Limb (tissue), 2 donors: ENCODE results near the gene GRIK2.

Experiments
- DNase-seq, 2 donors: peaks; one replicate each; pipeline ENCODE4 v3.0.0-alpha.2; 2016; ENCODE audit errors: extremely low spot score in 2 of 2

The GRIK2 gene

GRCh38 chr6:101779051-101779844, 385.7 kb downstream of the GRIK2 start:
- no peak for DNase-seq

GRCh38 chr6:101783287-101783686, 389.8 kb downstream of the GRIK2 start:
- no peak for DNase-seq

GRCh38 chr6:101784094-101784493, 390.6 kb downstream of the GRIK2 start:
- DNase-seq: no peak

- DNase-seq: no peak
Measured at GRCh38 chr6:101799531-101799930, 406.0 kb downstream of the GRIK2 start.

DNA sequence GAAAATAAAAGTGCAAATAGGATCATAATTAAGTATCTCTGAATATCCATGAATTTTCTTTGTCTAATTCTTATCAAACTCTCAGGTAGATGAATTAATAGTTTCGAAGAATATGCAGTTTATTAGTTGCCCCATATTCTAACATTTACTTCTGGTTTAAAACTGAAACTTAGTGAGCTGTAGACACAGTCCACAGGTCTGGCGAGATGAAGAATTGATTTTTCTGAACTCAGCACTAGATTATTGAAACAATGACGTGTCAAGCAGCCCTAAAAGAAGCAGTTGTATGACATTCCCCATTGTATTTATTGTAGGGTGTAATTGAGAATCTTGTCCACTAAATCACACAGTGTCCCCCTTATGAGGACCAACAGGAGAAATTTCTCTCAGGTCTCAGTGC, 407.1 kb downstream of the GRIK2 start:
- DNase-seq: no peak

DNA sequence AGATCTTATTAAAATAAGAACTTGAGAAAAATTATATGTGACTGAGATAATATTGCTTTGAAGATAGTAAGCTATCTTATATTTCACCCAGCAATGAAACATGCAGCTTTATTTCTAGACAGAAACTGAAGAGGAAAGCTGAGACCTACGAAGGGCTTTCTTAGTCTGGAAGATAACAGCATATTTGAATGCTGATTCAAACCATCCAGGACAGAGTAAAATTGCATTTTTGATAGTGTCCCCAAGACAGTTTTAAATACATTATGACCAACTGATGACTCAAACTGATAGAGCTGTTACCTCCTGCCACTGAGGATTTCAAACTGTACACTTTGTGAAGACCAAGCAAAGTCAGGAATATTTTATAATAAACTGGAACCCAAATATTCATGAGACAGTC, 409.6 kb downstream of the GRIK2 start:
- no peak for DNase-seq

DNA sequence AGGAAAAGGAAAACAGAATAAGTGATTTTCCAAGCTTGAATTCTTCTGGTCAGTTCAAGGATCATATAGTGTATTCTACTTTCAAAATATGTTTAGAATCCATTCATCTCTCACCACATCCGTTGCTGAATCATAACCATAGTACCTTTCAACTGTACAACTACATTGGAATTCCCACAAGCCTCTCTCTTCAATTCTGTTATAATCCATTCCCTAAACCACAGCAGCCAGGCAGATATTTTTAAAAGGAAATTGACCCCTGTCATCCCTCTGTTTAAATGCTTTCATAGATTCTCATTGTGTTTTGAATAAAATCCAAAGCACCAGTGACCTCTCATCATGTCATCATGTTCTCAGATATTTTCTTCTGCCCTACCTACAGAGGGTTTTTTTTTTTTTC, 412.7 kb downstream of the GRIK2 start:
- no peak for DNase-seq

DNA sequence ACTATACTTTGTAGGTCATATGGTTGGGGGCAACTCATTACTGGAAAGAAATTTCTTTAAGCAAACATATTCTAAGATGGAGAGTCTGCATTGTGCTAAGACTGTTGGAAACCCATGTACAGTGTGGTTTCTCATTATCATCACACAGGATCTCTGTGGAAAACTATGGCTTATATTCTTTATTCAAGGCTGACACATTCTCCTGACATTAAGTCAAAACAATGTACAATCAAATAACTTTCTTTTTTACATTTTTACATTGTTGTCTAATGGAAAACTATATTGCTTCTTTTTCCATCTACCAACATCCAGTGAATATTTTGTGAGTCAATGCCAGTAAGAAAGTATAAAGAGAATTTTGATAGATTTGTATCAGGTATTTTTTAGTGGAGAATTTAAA, 417.6 kb downstream of the GRIK2 start:
- DNase-seq: no peak

- no peak for DNase-seq
Measured at GRCh38 chr6:101816716-101817115, 423.2 kb downstream of the GRIK2 start.

DNA sequence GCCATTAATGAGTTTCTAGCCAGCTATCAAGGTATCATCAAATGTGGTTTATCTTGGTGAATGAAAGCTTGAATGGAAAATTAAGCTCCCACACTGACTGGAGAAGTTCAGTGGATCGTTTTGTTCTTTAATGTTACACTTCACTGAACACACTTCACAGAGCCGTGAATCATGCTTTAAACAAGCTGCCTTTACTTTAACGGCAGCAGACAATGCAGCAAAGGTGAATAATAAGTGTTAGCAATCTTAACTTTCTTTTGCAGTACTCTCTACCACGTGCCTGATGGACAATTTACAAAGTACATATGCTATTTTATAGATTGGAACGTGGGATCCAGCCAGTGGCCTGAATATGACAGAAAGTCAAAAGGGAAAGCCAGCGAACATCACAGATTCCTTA, 424.5 kb downstream of the GRIK2 start:
- DNase-seq: no peak

DNA sequence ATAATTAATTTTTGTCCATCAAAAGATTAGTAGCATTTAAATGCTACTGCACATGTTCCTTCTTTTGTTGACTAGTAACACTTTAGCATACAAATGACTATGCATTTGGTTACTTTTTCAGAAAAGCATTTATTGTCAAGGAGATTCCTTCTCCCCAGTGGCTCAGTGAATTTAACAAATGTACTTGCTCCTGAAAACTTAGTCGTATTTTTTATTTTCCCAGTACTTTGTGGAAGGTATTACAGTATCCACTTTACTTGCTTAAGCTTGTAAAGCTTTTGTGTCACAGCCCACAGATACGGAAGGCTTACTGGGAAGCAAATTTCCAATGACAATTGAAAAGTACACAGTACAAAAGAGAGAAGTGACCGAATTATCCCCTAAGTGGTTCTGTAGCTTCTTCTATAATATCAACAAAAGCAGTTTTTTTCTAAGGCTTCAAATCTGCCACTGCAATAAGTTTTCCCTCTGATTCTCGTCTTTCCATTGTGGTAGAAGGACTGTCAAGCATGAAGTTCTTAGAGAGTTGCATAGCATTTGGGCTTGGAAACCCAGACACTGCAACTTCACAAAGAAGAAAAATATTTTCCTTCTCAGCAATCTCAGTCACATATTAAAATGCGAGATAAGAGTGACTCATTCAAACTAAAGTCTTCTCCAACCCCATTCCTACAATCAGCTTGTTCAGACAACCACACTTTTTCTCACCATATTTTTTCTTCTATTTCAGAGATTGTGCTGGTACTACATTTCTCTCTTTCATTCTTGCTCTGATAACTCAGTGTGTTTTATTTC, 431.2 kb downstream of the GRIK2 start:
- no peak for DNase-seq

- DNase-seq: no peak
Measured at GRCh38 chr6:101826269-101826668, 432.8 kb downstream of the GRIK2 start.

DNA sequence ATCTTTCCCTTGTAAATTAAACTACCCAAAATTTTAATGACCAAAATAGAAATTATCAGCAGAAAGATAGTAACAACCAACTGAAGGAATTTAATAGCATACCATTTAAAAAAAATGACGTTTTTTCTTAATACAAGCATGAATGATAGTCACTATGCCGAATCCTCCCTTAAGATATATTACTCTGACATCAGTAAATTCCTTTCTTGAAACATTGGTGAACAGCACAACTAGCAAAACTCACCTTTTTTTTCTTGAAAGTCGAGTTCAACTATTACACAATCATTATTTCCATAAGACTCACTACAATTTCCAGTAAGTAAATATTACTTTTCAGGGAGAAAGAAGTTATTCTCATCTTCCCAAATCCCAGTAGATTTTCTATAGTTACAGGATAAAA, 433.2 kb downstream of the GRIK2 start:
- DNase-seq: no peak

GRCh38 chr6:101830501-101831031, 437.1 kb downstream of the GRIK2 start:
- DNase-seq: no peak

DNA sequence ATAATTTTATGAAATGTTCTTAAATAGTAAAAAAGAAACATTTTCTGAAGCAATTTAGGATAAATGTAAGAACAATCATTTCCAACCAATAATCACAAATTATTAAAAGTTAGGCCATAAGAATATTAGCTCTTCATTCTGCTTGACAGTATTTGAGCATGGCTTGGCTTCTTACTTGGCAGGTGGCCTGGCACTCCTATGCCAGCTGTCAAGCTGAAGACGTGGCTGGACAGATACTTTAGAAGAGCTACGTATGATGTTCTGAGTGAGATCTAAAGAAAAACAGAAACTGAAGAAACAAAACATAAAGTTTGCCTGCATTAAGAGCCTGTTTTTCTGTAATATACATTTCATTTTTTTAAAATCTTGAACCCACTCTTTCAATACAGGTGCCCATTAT, 438.9 kb downstream of the GRIK2 start:
- no peak for DNase-seq

DNA sequence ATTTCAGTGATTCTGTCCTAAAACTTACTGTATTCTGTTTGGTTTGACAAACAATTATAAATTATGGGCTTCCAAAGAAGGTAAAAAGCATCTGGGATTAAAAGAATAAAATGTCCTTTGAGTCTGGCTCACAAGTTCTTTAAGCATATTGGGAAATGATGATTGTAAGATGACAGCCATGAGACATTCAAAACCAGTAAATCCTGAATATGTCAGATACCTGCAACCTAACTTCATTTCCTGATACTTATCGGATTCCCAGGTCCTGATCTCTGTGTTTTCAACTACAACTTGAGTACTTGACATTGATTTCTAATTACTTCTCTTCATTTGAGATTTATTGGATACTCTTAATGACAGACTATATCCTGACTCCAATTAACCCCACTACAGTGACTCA, 446.6 kb downstream of the GRIK2 start:
- no peak for DNase-seq

DNA sequence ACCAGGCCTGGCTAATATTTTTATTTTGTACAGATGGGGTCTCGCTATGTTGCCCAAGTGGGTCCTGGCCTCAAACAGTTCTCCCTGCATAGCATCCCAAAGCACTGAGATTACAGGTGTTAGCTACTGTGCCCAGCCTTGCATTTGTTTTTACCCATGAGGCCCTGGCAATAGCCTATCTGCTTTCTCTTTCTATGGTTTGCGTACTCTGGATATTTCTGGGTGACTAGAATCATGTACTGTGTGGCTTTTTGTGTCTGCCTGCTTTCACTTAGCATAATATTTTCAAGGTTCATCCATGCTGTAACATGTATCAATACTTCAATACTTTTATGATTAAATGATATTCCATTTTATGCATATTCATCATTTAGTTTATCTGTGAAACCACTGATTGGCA, 451.7 kb downstream of the GRIK2 start:
- no peak for DNase-seq

DNA sequence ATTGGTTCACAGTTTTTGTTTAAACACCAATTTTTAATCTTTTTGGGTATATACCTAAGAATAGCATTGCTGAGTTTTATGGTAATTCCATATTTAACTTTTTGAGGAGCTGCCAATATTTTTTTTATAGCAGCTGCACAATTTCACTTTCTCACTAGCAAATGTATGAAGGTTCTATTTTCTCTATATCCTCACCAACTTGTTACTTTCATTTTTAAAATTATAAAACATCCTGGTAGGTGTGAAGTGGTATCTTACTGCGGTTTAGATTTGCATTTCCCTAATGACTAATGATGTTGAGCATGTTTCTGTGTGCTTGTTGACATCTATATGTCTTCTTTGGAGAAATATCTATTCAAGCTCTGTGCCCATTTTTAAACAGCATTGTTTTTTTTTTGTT, 452.1 kb downstream of the GRIK2 start:
- DNase-seq: no peak

DNA sequence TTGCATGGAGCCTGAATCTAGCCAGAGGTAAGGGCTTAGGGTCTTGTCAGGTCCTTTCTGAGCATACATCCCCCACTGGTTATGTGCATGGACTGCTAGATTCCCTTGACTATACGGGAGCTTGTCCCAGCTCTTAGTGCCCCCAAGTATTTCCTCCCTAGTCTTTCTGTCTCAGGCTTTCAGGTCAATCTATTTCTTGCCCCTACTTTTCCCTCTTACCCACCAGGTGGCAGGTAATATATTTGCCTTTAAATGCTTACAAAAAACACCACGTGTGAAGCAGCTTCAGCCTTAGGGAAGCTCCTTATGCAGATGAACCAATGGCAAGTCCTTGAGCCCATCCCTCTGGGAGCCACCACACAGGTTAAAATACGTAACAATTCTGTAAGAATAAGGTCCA, 454.2 kb downstream of the GRIK2 start:
- no peak for DNase-seq

DNA sequence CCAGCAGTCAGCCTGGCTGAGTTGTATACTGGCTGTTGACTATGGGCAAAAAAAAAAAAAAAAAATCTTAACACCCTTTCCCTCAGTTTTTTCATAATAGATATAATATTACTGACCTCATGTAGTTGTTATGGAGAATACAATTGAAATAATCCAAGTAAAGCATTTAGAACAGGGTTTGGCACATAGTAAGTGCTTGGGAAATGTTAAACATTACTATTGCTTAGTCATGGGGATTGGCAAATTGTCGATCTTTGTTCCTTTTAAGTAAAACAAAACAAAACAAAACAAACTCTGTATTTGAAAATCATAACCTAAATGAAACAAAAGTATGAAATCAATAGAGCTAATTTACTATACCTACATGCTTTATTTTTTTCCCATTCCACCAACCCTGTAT, 458.4 kb downstream of the GRIK2 start:
- DNase-seq: no peak

GRCh38 chr6:101853231-101854085, 459.9 kb downstream of the GRIK2 start:
- DNase-seq: no peak

DNA sequence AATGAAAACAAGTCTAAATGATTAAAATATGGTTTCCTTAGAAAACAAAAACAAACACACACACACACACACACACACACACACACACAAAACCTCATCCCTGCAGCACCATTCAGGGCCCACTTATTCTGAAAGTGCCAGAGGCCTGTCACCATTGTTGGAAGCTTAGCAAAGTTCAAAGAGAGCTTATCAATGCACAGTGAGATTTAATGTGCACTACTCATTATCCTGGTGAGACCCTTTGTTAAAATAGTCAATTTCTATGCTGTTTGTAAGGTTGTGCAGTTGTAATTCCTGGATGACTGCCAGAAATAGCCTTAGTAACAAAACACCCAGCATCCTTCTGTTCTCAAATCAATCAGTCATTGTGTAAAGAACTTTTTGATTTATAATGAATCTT, 482.9 kb downstream of the GRIK2 start:
- no peak for DNase-seq
